WERI-Rb-1 (cell line): ENCODE data around the gene KIF21A.

Experiments
- DNase-seq: peaks from one replicate; pipeline ENCODE4 v3.0.0-alpha.2; 2020
- H3K27ac ChIP-seq: fragments of 250-450 bp; sonication (Bioruptor Pico); 2 replicates; pipeline ENCODE4 v1.5.1; 2020; ENCODE audit warnings: mild to moderate bottlenecking, moderate library complexity
- H3K27me3 ChIP-seq: fragments of 250-450 bp; sonication (Bioruptor Pico); 2 replicates; pipeline ENCODE4 v1.5.1; 2021; ENCODE audit warnings: mild to moderate bottlenecking, low read depth, moderate library complexity; ENCODE audit not compliant: insufficient read depth, severe bottlenecking
- H3K36me3 ChIP-seq: fragments of 250-450 bp; sonication (Bioruptor Pico); 2 replicates; pipeline ENCODE4 v1.5.1; 2020; ENCODE audit warnings: mild to moderate bottlenecking, moderate library complexity
- H3K4me3 ChIP-seq: 2 replicates; pipeline ENCODE4 v1.5.1; 2011; ENCODE audit warnings: low read depth, mild to moderate bottlenecking, control low read depth, low read length
- H3K9me3 ChIP-seq: fragments of 250-450 bp; sonication (Bioruptor Pico); 2 replicates; pipeline ENCODE4 v1.5.1; 2021; ENCODE audit warnings: mild to moderate bottlenecking, moderate library complexity; ENCODE audit not compliant: severe bottlenecking
- TF ChIP-seq, protein P1 (sequence below): IDR thresholded peaks from 2 replicates; pipeline ENCODE4 v1.5.1; 2011; ENCODE audit warnings: low read depth, mild to moderate bottlenecking, control low read depth, inconsistent platforms, low read length

The KIF21A gene

DNA sequence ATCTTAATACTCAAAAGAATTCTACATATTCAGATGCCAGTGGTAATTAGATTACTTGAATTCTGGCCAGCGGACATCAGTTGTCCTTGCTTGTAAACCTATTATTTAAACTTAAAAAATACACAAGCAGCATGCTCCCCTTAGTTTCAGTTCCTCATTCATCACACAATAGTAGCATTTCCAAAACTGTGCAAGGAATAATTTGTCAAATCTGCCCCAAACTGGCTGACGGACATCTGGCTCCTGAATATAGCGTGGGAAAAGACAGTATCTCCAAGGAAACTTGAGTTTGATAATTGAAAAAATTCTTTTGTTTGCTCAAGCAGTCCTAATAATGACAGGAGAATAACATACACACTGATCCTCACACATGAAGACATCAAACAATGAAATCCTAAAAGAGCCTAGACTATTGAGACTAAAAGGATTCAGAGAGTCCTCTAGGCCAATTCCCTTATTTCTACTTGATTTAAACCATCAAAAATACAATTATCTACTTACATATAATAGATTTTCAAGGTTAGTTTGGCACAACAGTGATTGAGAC lies 90.4 kb downstream of the KIF21A start:
- no peak for DNase-seq
- H3K27me3 ChIP-seq, result no peaks in the 10 kb centered on the region
- TF ChIP-seq, protein P1, sequence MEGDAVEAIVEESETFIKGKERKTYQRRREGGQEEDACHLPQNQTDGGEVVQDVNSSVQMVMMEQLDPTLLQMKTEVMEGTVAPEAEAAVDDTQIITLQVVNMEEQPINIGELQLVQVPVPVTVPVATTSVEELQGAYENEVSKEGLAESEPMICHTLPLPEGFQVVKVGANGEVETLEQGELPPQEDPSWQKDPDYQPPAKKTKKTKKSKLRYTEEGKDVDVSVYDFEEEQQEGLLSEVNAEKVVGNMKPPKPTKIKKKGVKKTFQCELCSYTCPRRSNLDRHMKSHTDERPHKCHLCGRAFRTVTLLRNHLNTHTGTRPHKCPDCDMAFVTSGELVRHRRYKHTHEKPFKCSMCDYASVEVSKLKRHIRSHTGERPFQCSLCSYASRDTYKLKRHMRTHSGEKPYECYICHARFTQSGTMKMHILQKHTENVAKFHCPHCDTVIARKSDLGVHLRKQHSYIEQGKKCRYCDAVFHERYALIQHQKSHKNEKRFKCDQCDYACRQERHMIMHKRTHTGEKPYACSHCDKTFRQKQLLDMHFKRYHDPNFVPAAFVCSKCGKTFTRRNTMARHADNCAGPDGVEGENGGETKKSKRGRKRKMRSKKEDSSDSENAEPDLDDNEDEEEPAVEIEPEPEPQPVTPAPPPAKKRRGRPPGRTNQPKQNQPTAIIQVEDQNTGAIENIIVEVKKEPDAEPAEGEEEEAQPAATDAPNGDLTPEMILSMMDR, result no peak
- no peak overlapping the region for H3K27ac ChIP-seq
- H3K9me3 ChIP-seq, result no peaks in the 10 kb centered on the region
- peaks cover 17% of the 10 kb centered on the region for H3K36me3 ChIP-seq
- no peak overlapping the region for H3K4me3 ChIP-seq

DNA sequence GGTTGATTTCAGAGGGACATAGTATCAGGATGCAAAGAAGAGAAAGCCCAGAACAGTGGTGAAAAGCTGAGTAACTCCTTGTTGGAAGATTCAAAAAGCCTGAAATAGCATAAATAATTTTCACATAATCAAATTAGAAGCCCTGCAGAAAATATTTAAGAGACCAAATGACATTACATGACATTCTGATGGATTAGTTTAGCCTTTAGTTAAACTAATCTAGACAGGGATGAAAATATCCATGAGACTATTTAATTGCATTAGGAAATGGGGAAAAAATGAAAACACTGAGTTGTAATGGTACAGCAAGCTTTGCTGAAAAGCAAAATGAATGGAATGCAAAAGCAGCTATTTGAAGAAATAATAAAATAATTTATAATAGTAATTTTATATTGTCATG lies 91.8 kb downstream of the KIF21A start:
- peaks cover 10% of the 10 kb centered on the region for H3K36me3 ChIP-seq
- DNase-seq, result no peak
- H3K9me3 ChIP-seq, result no peaks in the 10 kb centered on the region
- H3K27me3 ChIP-seq, result no peaks in the 10 kb centered on the region
- TF ChIP-seq, protein P1, result no peak
- no peak overlapping the region for H3K4me3 ChIP-seq
- no peak overlapping the region for H3K27ac ChIP-seq

DNA sequence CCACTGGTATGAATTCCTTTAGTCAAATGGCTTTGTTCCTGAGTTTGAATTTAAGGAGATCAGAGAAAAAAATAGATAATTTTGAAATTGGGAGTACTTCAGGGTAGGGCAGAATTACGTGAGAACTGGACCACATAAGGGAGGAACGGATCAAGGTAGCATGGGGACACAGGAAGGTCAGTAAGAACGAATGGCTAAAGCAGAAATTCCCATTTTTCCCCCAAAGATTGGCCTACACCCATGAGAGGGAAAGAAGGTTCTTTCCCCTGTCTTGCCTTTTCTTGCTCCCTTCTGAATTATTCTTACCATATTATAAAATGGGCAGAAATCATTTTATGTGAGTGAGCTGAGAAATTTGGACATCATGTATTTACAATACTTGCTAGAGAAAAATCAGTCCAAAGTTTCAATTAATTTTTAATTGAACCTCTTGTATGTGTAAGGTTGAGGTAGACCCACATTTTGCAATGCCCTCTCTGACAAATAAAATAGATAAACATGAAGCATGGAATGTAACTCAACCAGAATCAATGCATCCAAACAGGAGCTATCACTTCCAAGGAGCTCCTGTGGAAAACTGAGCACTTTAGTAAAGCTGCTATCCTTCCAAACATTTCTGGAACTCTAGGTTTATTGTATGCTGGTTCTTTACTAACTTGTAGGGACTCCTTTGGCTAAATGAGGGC lies 93.8 kb downstream of the KIF21A start:
- no peaks in the 10 kb centered on the region for H3K27me3 ChIP-seq
- H3K4me3 ChIP-seq, result no peak overlapping the region
- H3K36me3 ChIP-seq, result peaks cover 4% of the 10 kb centered on the region
- DNase-seq, result no peak
- TF ChIP-seq, protein P1, result no peak
- H3K27ac ChIP-seq, result no peak overlapping the region
- no peaks in the 10 kb centered on the region for H3K9me3 ChIP-seq

DNA sequence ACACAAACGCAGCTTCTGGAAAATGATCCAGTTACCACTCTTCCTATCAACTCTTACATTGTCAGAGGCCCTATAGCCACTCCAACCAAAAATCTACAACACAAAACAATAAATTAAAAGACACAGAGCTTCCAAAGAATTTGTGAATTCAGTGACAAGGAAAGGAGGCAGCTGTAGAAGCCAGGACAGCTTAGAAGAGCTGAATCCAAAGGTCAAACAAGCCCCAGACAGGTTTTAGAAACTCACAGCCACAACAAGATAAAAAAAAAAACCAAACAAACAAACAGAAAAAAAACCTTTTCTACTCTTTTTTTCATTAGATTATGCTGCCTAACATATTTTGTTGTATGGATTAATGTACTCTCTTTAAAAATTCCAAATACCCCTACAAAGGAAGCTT lies 94.4 kb downstream of the KIF21A start:
- H3K27me3 ChIP-seq, result no peaks in the 10 kb centered on the region

DNA sequence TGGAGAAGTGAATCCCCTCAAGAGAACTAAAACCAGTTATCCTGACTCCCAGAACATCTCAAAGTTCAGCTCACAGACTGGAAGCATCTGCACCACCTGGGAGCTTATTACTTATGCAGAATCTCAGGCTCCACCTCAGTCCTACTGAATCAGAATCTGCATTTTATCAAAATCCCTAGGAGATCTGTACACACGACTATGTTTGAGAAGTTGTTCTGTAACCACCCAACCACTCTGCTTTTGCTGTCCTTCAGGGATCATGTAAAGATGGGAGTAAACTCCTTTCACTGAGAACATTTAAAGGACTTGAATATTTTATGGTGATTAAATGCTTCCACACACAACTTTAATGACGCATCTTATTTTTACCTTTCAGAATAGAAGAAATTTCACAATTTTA lies 98.0 kb downstream of the KIF21A start:
- TF ChIP-seq, protein P1, result no peak
- no peak overlapping the region for H3K4me3 ChIP-seq
- no peaks in the 10 kb centered on the region for H3K27me3 ChIP-seq
- no peak for DNase-seq
- H3K9me3 ChIP-seq, result no peaks in the 10 kb centered on the region
- no peak overlapping the region for H3K27ac ChIP-seq
- H3K36me3 ChIP-seq, result peaks cover 19% of the 10 kb centered on the region

More for the DNA sequence above, 94.4 kb downstream of the KIF21A start:
- no peak for DNase-seq
- Histone ChIP-seq H3K36me3 (peaks cover 4% of the 10 kb centered on the region), H3K9me3 (no peaks in the 10 kb centered on the region), H3K4me3 (no peak overlapping the region), H3K27ac (no peak overlapping the region)
- TF ChIP-seq, protein P1, result no peak

DNA sequence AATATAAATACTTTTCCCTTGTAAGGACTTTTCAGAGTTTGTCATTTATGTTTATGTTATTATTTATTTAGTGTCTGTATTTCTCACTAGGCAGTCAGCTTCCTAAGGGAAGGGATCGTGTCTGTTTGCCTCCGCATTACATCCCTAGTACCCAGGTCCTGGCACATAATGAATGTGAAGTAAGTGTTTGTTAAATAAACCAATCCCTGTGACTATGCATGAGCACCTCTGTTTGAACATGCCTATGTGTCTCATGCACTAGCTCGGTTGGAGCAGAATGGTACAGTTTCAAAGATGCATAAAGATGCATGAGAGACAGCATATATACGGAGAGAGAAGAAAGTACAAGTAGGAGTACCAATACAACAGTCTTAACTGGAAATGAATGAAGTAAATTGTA lies 99.3 kb downstream of the KIF21A start:
- Histone ChIP-seq H3K36me3 (peaks cover 25% of the 10 kb centered on the region), H3K9me3 (no peaks in the 10 kb centered on the region), H3K27me3 (no peaks in the 10 kb centered on the region), H3K4me3 (no peak overlapping the region), H3K27ac (no peak overlapping the region)
- TF ChIP-seq, protein P1, result no peak
- DNase-seq, result no peak
